A549 (cell line): ENCODE data around the gene MTMR12. TPM values are rescaled to one million over a fixed set of nuclear protein-coding genes. Genes with fewer than 3 reads are reported as not detected.

Experiments
- ATAC-seq, 2 experiments: fragments of 200-7000 bp in 1 of 2; fragments of >200 bp in 1 of 2; cut with Nextera tagmentation in 1 of 2; cut with Tn5 transposase in 1 of 2; 3 replicates each; pipeline versions ENCODE4 v1.8.0 to v1.9.1; 2018 to 2020; ENCODE audit warnings: mild to moderate bottlenecking in 1 of 2, moderate library complexity in 1 of 2
- CTCF ChIA-PET: fragments of 300-600 bp; sonication (Branson Sonifier 250); formaldehyde crosslinking; extraction: SDS; loops from one replicate; lab custom pipeline; 2021; ENCODE audit warnings: antibody characterized with exemption, inconsistent platforms; lab: Yijun Ruan, JAX
- POLR2A ChIA-PET: fragments of 350-600 bp; formaldehyde crosslinking; extraction: SDS; loops from one replicate; lab custom pipeline; 2021; ENCODE audit warnings: antibody characterized with exemption, inconsistent platforms; lab: Yijun Ruan, JAX
- DNase-seq, 2 experiments: peaks; one replicate each; pipeline versions ENCODE4 v3.0.0 to v3.0.0-alpha.2; 2011 to 2016; ENCODE audit warnings: low read depth in 1 of 2, low spot score in 1 of 2
- FAIRE-seq: peaks from 2 replicates; lab custom pipeline; 2011; peaks lifted over from hg19 to GRCh38; lab: Jason Lieb, UNC
- H3K27ac ChIP-seq, 2 experiments: fragments of >200 bp; sonication (Bioruptor Twin); formaldehyde crosslinking; 3 replicates each; pipeline ENCODE4 v1.5.1; 2016 to 2017
- H3K4me1 ChIP-seq: fragments of >200 bp; sonication (Bioruptor Twin); formaldehyde crosslinking; 3 replicates; pipeline ENCODE4 v1.6.1; 2016
- H3K4me2 ChIP-seq: fragments of >200 bp; sonication (Bioruptor Twin); formaldehyde crosslinking; 3 replicates; pipeline ENCODE4 v1.6.1; 2016
- H3K4me3 ChIP-seq: fragments of >200 bp; sonication (Bioruptor Twin); formaldehyde crosslinking; 3 replicates; pipeline ENCODE4 v1.5.1; 2016
- H3K9me3 ChIP-seq: fragments of >200 bp; sonication (Bioruptor Twin); formaldehyde crosslinking; 3 replicates; pipeline ENCODE4 v1.6.1; 2016
- BHLHE40 ChIP-seq: IDR thresholded peaks from 2 replicates; pipeline ENCODE4 v1.6.1; 2012; ENCODE audit warnings: low read depth, low read length, inconsistent platforms
- CBX2 ChIP-seq: fragments of 200-600 bp; sonication (generic); IDR thresholded peaks from 2 replicates; pipeline ENCODE4 v1.6.1; 2016; ENCODE audit warnings: low read depth, mild to moderate bottlenecking, borderline replicate concordance
- CBX8 ChIP-seq: fragments of 200-600 bp; sonication (generic); IDR thresholded peaks from 2 replicates; pipeline ENCODE4 v1.6.1; 2016
- CEBPB ChIP-seq, 2 experiments: fragments of >200 bp in 1 of 2; sonication (Bioruptor Twin) in 1 of 2; formaldehyde crosslinking in 1 of 2; IDR thresholded peaks; 2 replicates each; pipeline ENCODE4 v1.6.1; 2012 to 2016
- CHD2 ChIP-seq: fragments of 150-350 bp; IDR thresholded peaks from 2 replicates; pipeline ENCODE4 v1.6.1; 2014; ENCODE audit warnings: low read length; ENCODE audit not compliant: partially characterized antibody
- CHD4 ChIP-seq: fragments of 200-600 bp; sonication (generic); IDR thresholded peaks from 2 replicates; pipeline ENCODE4 v1.6.1; 2016; ENCODE audit warnings: antibody characterized with exemption, mild to moderate bottlenecking, borderline replicate concordance
- EHF ChIP-seq: fragments of 250-450 bp; sonication (Bioruptor Pico); IDR thresholded peaks from 2 replicates; pipeline ENCODE4 v1.5.0; 2020; ENCODE audit warnings: mild to moderate bottlenecking
- EHMT2 ChIP-seq: fragments of 200-600 bp; sonication (generic); IDR thresholded peaks from 2 replicates; pipeline ENCODE4 v1.6.1; 2016; ENCODE audit warnings: antibody characterized with exemption, low read depth, mild to moderate bottlenecking, moderate library complexity
- HEYL ChIP-seq: fragments of 250-450 bp; sonication (Bioruptor Pico); IDR thresholded peaks from 2 replicates; pipeline ENCODE4 v1.8.0; 2021; ENCODE audit warnings: mild to moderate bottlenecking, moderate library complexity
- KDM1A ChIP-seq: fragments of 200-600 bp; sonication (generic); IDR thresholded peaks from 2 replicates; pipeline ENCODE4 v1.6.1; 2016; ENCODE audit warnings: low read depth, mild to moderate bottlenecking
- KDM5A ChIP-seq: fragments of 200-600 bp; sonication (generic); IDR thresholded peaks from 2 replicates; pipeline ENCODE4 v1.6.1; 2016; ENCODE audit warnings: antibody characterized with exemption, mild to moderate bottlenecking
- MAFK ChIP-seq: fragments of 450-650 bp; IDR thresholded peaks from 2 replicates; pipeline ENCODE4 v1.6.1; 2014; ENCODE audit not compliant: partially characterized antibody
- MAZ ChIP-seq: fragments of 150-350 bp; IDR thresholded peaks from 2 replicates; pipeline ENCODE4 v1.6.1; 2014; ENCODE audit warnings: antibody characterized with exemption, low read depth, low read length, borderline replicate concordance
- RNF2 ChIP-seq: fragments of 200-600 bp; sonication (generic); IDR thresholded peaks from 2 replicates; pipeline ENCODE4 v1.6.1; 2016; ENCODE audit warnings: low read depth, mild to moderate bottlenecking, antibody characterized with exemption, moderate library complexity, borderline replicate concordance
- SREBF2 ChIP-seq: fragments of 450-650 bp; IDR thresholded peaks from 2 replicates; pipeline ENCODE4 v1.6.1; 2014; ENCODE audit warnings: mild to moderate bottlenecking, moderate library complexity
- ZC3H11A ChIP-seq: fragments of 450-650 bp; IDR thresholded peaks from 2 replicates; pipeline ENCODE4 v1.6.1; 2014; ENCODE audit warnings: antibody characterized with exemption, mild to moderate bottlenecking
- ZFP36 ChIP-seq: fragments of 450-650 bp; IDR thresholded peaks from 2 replicates; pipeline ENCODE4 v1.6.1; 2014; ENCODE audit warnings: borderline replicate concordance; ENCODE audit not compliant: partially characterized antibody
- ZSCAN20 ChIP-seq: fragments of 250-450 bp; sonication (Bioruptor Pico); IDR thresholded peaks from 2 replicates; pipeline ENCODE4 v1.8.0; 2022; ENCODE audit warnings: mild to moderate bottlenecking, moderate library complexity
- WGBS: methylation state at CpG from one replicate; pipeline ENCODE4 v1.1.6; 2017; ENCODE audit errors: missing lambda C conversion rate; 5-methylcytosine and 5-hydroxymethylcytosine counted together
- polyA plus RNA-seq, 4 experiments: library from polyadenylated mRNA; depleted of rRNA in 3 of 4; stranded (reverse); fragments of >200 nt; fragmentation: RNase III in 1 of 4; extraction: RNeasy Plus Mini Kit Qiagen cat#74134 plus additional on column Dnase treatment in 1 of 4; gene quantifications; 2 replicates in 3 of 4; 3 replicates in 1 of 4; pipeline ENCODE4 v1.2.3, GENCODE V29; 2011 to 2017
- TF ChIP-seq, protein P1 (sequence below): fragments of 250-450 bp; sonication (Bioruptor Pico); IDR thresholded peaks from 2 replicates; pipeline ENCODE4 v1.5.0; 2021; ENCODE audit warnings: mild to moderate bottlenecking, moderate library complexity, borderline replicate concordance
- TF ChIP-seq, protein P2 (sequence below): fragments of 150-350 bp; IDR thresholded peaks from 2 replicates; pipeline ENCODE4 v1.6.1; 2014; ENCODE audit warnings: low read depth, mild to moderate bottlenecking, low read length
- TF ChIP-seq, protein P3 (sequence below): IDR thresholded peaks from 2 replicates; pipeline ENCODE4 v1.6.1; 2012

The MTMR12 gene
- polyA plus RNA-seq, 2 of the 4 experiments (the other 2 are of a cell fraction): 14.3 to 29.8 TPM

- DNase-seq (no peak), ATAC-seq (no peak), FAIRE-seq (no peak)
- Histone ChIP-seq H3K4me2 (no peak overlapping the region), H3K27ac (no peak overlapping the region), H3K9me3 (no peaks in the 10 kb centered on the region), H3K4me1 (peaks cover 33% of the 10 kb centered on the region), H3K4me3 (no peak overlapping the region)
- ChIA-PET POLR2A (no interaction called here), CTCF (interaction anchor here (0.8 kb wide), 1 partner anchor 31 kb away, joined by 3 read pairs; no protein-coding TSS in a partner anchor)
- TF ChIP-seq, protein P1, sequence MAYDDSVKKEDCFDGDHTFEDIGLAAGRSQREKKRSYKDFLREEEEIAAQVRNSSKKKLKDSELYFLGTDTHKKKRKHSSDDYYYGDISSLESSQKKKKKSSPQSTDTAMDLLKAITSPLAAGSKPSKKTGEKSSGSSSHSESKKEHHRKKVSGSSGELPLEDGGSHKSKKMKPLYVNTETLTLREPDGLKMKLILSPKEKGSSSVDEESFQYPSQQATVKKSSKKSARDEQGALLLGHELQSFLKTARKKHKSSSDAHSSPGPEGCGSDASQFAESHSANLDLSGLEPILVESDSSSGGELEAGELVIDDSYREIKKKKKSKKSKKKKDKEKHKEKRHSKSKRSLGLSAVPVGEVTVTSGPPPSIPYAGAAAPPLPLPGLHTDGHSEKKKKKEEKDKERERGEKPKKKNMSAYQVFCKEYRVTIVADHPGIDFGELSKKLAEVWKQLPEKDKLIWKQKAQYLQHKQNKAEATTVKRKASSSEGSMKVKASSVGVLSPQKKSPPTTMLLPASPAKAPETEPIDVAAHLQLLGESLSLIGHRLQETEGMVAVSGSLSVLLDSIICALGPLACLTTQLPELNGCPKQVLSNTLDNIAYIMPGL: no peak
- TF ChIP-seq ZSCAN20 (CRISPR knock-in tag) (no peak), ZC3H11A (no peak)
- TF ChIP-seq, protein P2, sequence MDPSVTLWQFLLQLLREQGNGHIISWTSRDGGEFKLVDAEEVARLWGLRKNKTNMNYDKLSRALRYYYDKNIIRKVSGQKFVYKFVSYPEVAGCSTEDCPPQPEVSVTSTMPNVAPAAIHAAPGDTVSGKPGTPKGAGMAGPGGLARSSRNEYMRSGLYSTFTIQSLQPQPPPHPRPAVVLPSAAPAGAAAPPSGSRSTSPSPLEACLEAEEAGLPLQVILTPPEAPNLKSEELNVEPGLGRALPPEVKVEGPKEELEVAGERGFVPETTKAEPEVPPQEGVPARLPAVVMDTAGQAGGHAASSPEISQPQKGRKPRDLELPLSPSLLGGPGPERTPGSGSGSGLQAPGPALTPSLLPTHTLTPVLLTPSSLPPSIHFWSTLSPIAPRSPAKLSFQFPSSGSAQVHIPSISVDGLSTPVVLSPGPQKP: no peak
- WGBS: 90% methylated on average over 4 of the region's 4 CpGs
These were observed 13.6 kb downstream of the MTMR12 start for GRCh38 chr5:32299059-32299677.

DNA sequence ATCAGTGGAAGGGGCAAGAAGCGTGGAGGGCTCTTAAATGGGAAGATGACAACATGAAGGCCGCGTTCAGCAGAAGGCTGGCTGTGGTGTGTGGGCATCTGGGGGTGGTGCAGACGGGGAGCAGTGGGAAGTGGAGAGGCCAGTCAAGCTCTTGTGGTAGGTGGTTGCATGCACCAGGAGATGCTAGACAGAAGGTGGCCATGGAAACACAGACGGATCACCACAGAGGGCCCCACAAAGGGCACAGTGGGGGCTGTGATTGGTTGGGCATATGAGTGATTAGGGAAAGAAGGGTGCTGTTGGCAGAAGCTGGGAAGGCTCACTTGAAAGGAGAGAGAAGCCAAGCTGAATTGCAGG is 14.7 kb downstream of the MTMR12 start:
- WGBS: 90% methylated on average over 5 of the region's 5 CpGs
- Histone ChIP-seq H3K4me1 (peaks cover 23% of the 10 kb centered on the region), H3K4me2 (no peak overlapping the region), H3K9me3 (no peaks in the 10 kb centered on the region), H3K4me3 (no peak overlapping the region), H3K27ac (no peak overlapping the region)
- ChIA-PET POLR2A (no interaction called here), CTCF (interaction anchor here (0.6 to 1.9 kb wide), 4 partner anchors 9 to 716 kb away, joined by 3 to 5 read pairs (median 4); no protein-coding TSS in a partner anchor)
- no peak for FAIRE-seq
- ATAC-seq: no peak
- TF ChIP-seq, protein P3, sequence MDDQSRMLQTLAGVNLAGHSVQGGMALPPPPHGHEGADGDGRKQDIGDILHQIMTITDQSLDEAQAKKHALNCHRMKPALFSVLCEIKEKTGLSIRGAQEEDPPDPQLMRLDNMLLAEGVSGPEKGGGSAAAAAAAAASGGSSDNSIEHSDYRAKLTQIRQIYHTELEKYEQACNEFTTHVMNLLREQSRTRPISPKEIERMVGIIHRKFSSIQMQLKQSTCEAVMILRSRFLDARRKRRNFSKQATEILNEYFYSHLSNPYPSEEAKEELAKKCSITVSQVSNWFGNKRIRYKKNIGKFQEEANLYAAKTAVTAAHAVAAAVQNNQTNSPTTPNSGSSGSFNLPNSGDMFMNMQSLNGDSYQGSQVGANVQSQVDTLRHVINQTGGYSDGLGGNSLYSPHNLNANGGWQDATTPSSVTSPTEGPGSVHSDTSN: no peak
- TF ChIP-seq CBX2: no peak
- TF ChIP-seq EHMT2: no peak
- no peak for TF ChIP-seq SREBF2
- no peak for TF ChIP-seq CHD4
- TF ChIP-seq KDM1A: no peak
- TF ChIP-seq KDM5A: no peak
- TF ChIP-seq EHF: no peak
- TF ChIP-seq RNF2: no peak
- no peak for TF ChIP-seq CEBPB (IDR thresholded peaks at IDR 0.05)
- TF ChIP-seq CBX8: no peak
- no peak for TF ChIP-seq ZFP36
- TF ChIP-seq MAZ: no peak
- no peak for TF ChIP-seq HEYL (CRISPR knock-in tag)
- TF ChIP-seq MAFK: no peak
- no peak for TF ChIP-seq BHLHE40
- no peak for TF ChIP-seq CHD2
- no peak for DNase-seq
